IMR-90 (cell line): ENCODE data around the gene GSTT4. TPM values are rescaled to one million over a fixed set of nuclear protein-coding genes. Genes with fewer than 3 reads are reported as not detected.

Experiments used
- ATAC-seq: fragments of 200-7000 bp; cut with Tn5 transposase; 2 replicates; pipeline ENCODE4 v1.9.1; 2020; ENCODE audit warnings: low read depth, mild to moderate bottlenecking, moderate library complexity
- BruUV-seq: library from RNA; stranded (reverse); fragments of 400-500 nt; replicated peaks from 2 replicates; lab custom pipeline; 2021; lab: Mats Ljungman, UMichigan
- CTCF ChIA-PET: fragments of 300-600 bp; formaldehyde crosslinking; extraction: SDS; loops from one replicate; lab custom pipeline; 2021; ENCODE audit warnings: antibody characterized with exemption; lab: Yijun Ruan, JAX
- POLR2A ChIA-PET: fragments of 300-600 bp; sonication (Branson Sonifier 250); formaldehyde crosslinking; loops from one replicate; lab custom pipeline; 2022; ENCODE audit warnings: antibody characterized with exemption; ENCODE audit not compliant: unreplicated experiment; lab: Charles Lee
- DNase-seq: peaks from one replicate; pipeline ENCODE4 v3.0.0; 2013
- H2AFZ ChIP-seq: replicated peaks from 2 replicates; pipeline ENCODE3; 2013; ENCODE audit warnings: low read length, mild to moderate bottlenecking; ENCODE audit not compliant: poor library complexity
- H2AK5ac ChIP-seq: 2 replicates; pipeline ENCODE4 v1.6.1; 2013; ENCODE audit warnings: low read depth, low read length, inconsistent platforms
- H2AK9ac ChIP-seq: replicated peaks from 2 replicates; pipeline ENCODE3; 2013; ENCODE audit warnings: mild to moderate bottlenecking, low read depth, low read length, moderate library complexity; ENCODE audit not compliant: poor library complexity
- H2BK120ac ChIP-seq: 2 replicates; pipeline ENCODE4 v1.6.1; 2013; ENCODE audit warnings: low read depth, low read length, inconsistent platforms
- H2BK15ac ChIP-seq: 3 replicates; pipeline ENCODE4 v1.6.1; 2013; ENCODE audit warnings: low read depth, low read length, inconsistent platforms
- H2BK20ac ChIP-seq: 2 replicates; pipeline ENCODE4 v1.6.1; 2013; ENCODE audit warnings: low read depth, mild to moderate bottlenecking, inconsistent platforms, low read length, moderate library complexity
- H2BK5ac ChIP-seq: 2 replicates; pipeline ENCODE4 v1.6.1; 2013; ENCODE audit warnings: mild to moderate bottlenecking, low read depth, low read length, inconsistent platforms; ENCODE audit not compliant: poor library complexity, severe bottlenecking
- H3K14ac ChIP-seq: replicated peaks from 2 replicates; pipeline ENCODE4 v1.6.1; 2013; ENCODE audit warnings: low read depth, low read length, inconsistent platforms
- H3K18ac ChIP-seq: 2 replicates; pipeline ENCODE4 v1.6.1; 2013; ENCODE audit warnings: low read depth, low read length, control low read depth
- H3K23ac ChIP-seq: 2 replicates; pipeline ENCODE4 v1.6.1; 2013; ENCODE audit warnings: low read depth, low read length, inconsistent platforms
- H3K27ac ChIP-seq: 2 replicates; pipeline ENCODE4 v1.5.1; 2013; ENCODE audit warnings: mild to moderate bottlenecking, control low read depth, low read length; ENCODE audit not compliant: insufficient read depth
- H3K27me3 ChIP-seq: 2 replicates; pipeline ENCODE4 v1.6.1; 2013; ENCODE audit warnings: low read length; ENCODE audit not compliant: control insufficient read depth, insufficient read depth
- H3K36me3 ChIP-seq: 2 replicates; pipeline ENCODE4 v1.6.1; 2013; ENCODE audit warnings: low read length, mixed read lengths; ENCODE audit not compliant: control insufficient read depth, insufficient read depth
- H3K4ac ChIP-seq: 2 replicates; pipeline ENCODE4 v1.6.1; 2013; ENCODE audit warnings: low read depth, low read length, inconsistent platforms
- H3K4me1 ChIP-seq: 2 replicates; pipeline ENCODE4 v1.6.1; 2013; ENCODE audit warnings: low read length, mixed read lengths; ENCODE audit not compliant: control insufficient read depth, insufficient read depth
- H3K4me2 ChIP-seq: 2 replicates; pipeline ENCODE4 v1.6.1; 2013; ENCODE audit warnings: low read depth, mild to moderate bottlenecking, control low read depth, low read length, moderate library complexity
- H3K4me3 ChIP-seq: 2 replicates; pipeline ENCODE4 v1.5.1; 2013; ENCODE audit warnings: low read depth, mild to moderate bottlenecking, control low read depth, low read length, moderate library complexity; ENCODE audit not compliant: insufficient read depth
- H3K56ac ChIP-seq: 2 replicates; pipeline ENCODE4 v1.6.1; 2013; ENCODE audit warnings: low read length, inconsistent platforms; ENCODE audit not compliant: insufficient read depth; ENCODE audit errors: extremely low read depth
- H3K79me1 ChIP-seq, 2 experiments: 2 replicates each; pipeline ENCODE4 v1.6.1; 2013; ENCODE audit warnings: low read length in 2 of 2, inconsistent platforms in 1 of 2, low read depth in 1 of 2
- H3K9ac ChIP-seq: 2 replicates; pipeline ENCODE4 v1.6.1; 2013; ENCODE audit warnings: low read depth, low read length, control low read depth
- H3K9me1 ChIP-seq: 2 replicates; pipeline ENCODE4 v1.6.1; 2013; ENCODE audit warnings: low read length, inconsistent platforms; ENCODE audit not compliant: insufficient read depth
- H3K9me3 ChIP-seq: 2 replicates; pipeline ENCODE4 v1.6.1; 2013; ENCODE audit warnings: low read length; ENCODE audit not compliant: control insufficient read depth, insufficient read depth
- H4K20me1 ChIP-seq: 2 replicates; pipeline ENCODE4 v1.6.1; 2013; ENCODE audit warnings: low read length, inconsistent platforms; ENCODE audit not compliant: insufficient read depth
- H4K5ac ChIP-seq: 2 replicates; pipeline ENCODE4 v1.6.1; 2013; ENCODE audit warnings: mild to moderate bottlenecking, low read depth, low read length, control low read depth
- H4K8ac ChIP-seq, 2 experiments: 2 replicates each; pipeline ENCODE4 v1.6.1; 2013; ENCODE audit warnings: low read depth in 2 of 2, low read length in 2 of 2, control low read depth in 1 of 2, inconsistent platforms in 1 of 2
- H4K91ac ChIP-seq: 2 replicates; pipeline ENCODE4 v1.6.1; 2013; ENCODE audit warnings: low read depth, low read length, inconsistent platforms; ENCODE audit not compliant: insufficient read depth
- CEBPB ChIP-seq: IDR thresholded peaks from 2 replicates; pipeline ENCODE4 v1.6.1; 2012; ENCODE audit warnings: low read depth, low read length, improper control_type of control experiment
- WGBS, 2 experiments: methylation state at CpG; one replicate each; pipeline versions ENCODE4 v1.1.5 to v1.1.7; 2013; ENCODE audit warnings: missing lambda C conversion rate in 2 of 2; ENCODE audit not compliant: insufficient read length in 1 of 2; ENCODE audit errors: extremely low coverage in 2 of 2; 5-methylcytosine and 5-hydroxymethylcytosine counted together
- dilution Hi-C: fragments of 300-500 bp; cut with HindIII; formaldehyde crosslinking; loops from one replicate; pipeline ENCODE4 v1.14.3; 2018; ENCODE audit warnings: low sequenced_read_pairs; ENCODE audit not compliant: unreplicated experiment
- in situ Hi-C: fragments of 300-500 bp; cut with MboI; formaldehyde crosslinking; loops from 3 replicates; pipeline ENCODE4 v1.14.3; 2019; ENCODE audit warnings: low sequenced_read_pairs, inconsistent platforms, mixed read lengths
- intact Hi-C: fragments of 100-400 bp; cut with micrococcal nuclease; formaldehyde crosslinking; loops from 2 replicates; pipeline ENCODE4 v1.10.0; 2022
- polyA plus RNA-seq, 3 experiments: library from polyadenylated mRNA; depleted of rRNA; stranded (reverse); fragments of >200 nt; gene quantifications; 2 replicates each; pipeline ENCODE4 v1.2.3, GENCODE V29; 2012; ENCODE audit warnings: low replicate concordance in 1 of 3
- total RNA-seq: library from RNA; depleted of rRNA; stranded (reverse); fragments of >200 nt; gene quantifications from 2 replicates; pipeline ENCODE4 v1.2.3, GENCODE V29; 2012
- TF ChIP-seq, protein P1 (sequence below): fragments of 150-350 bp; IDR thresholded peaks from 2 replicates; pipeline ENCODE4 v1.6.1; 2017; ENCODE audit warnings: mild to moderate bottlenecking, antibody characterized with exemption, low read length, low read depth
- TF ChIP-seq, protein P2 (sequence below): conservative IDR thresholded peaks from 2 replicates; pipeline ENCODE4 v1.5.1; 2012; ENCODE audit warnings: mild to moderate bottlenecking, low read depth, low read length, improper control_type of control experiment

The GSTT4 gene
- total and polyA plus RNA-seq, 2 of the 4 experiments (the other 2 are of a cell fraction) = not detected

DNA sequence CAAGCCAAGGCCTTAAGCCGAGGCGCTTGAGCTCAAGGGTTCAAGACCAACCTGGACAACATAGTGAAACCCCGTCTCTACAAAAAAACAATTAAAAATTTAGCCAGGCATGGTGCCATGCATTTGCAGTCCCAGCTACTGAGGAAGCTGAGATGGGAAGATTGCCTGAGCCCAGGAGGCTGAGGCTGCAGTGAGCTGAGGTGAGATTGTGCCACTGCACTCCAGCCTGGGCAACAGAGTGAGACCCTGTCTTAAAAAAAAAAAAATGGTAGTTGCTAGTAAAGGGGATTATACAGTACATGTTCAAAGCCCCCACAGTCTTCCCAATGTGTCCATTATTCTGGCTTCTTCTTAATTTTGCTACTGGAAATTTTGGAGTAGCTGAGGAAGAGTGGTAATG lies 24.1 kb upstream of the GSTT4 start:
- in situ Hi-C loops (no loop called here), intact Hi-C loops (no loop called here), dilution Hi-C loops (no loop called here)
- Histone ChIP-seq H3K9me3 (no peaks in the 10 kb centered on the region), H3K18ac (no peak overlapping the region), H3K36me3 (peaks cover 3% of the 10 kb centered on the region; the same call in 1 of the 2 replicates), H4K5ac (no peak overlapping the region), H3K4me2 (no peak overlapping the region), H3K4me3 (no peak overlapping the region), H3K27ac (no peak overlapping the region), H2AK5ac (no peak overlapping the region), H2AFZ (no peak overlapping the region), H3K79me1 (peaks cover 44 to 62% of the 10 kb centered on the region in 2 experiments), H3K14ac (no peak overlapping the region), H2BK15ac (no peak overlapping the region), H2BK20ac (no peak overlapping the region), H2BK120ac (no peak overlapping the region), H3K9me1 (peaks cover 3% of the 10 kb centered on the region; the same call in 1 of the 2 replicates), H4K91ac (no peak overlapping the region), H3K56ac (no peak overlapping the region), H3K4ac (no peak overlapping the region), H3K23ac (no peak overlapping the region), H3K4me1 (no peaks in the 10 kb centered on the region), H2BK5ac (no peak overlapping the region), H4K8ac (no peak overlapping the region), H3K27me3 (no peaks in the 10 kb centered on the region), H2AK9ac (no peak overlapping the region), H4K20me1 (peaks cover 23% of the 10 kb centered on the region), H3K9ac (no peak overlapping the region)
- no peak for ATAC-seq
- CTCF ChIA-PET = no interaction called here
- no TSS peak for BruUV-seq
- DNase-seq = no peak
- TF ChIP-seq, protein P1, sequence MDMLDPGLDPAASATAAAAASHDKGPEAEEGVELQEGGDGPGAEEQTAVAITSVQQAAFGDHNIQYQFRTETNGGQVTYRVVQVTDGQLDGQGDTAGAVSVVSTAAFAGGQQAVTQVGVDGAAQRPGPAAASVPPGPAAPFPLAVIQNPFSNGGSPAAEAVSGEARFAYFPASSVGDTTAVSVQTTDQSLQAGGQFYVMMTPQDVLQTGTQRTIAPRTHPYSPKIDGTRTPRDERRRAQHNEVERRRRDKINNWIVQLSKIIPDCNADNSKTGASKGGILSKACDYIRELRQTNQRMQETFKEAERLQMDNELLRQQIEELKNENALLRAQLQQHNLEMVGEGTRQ = no peak
- TF ChIP-seq, protein P2, sequence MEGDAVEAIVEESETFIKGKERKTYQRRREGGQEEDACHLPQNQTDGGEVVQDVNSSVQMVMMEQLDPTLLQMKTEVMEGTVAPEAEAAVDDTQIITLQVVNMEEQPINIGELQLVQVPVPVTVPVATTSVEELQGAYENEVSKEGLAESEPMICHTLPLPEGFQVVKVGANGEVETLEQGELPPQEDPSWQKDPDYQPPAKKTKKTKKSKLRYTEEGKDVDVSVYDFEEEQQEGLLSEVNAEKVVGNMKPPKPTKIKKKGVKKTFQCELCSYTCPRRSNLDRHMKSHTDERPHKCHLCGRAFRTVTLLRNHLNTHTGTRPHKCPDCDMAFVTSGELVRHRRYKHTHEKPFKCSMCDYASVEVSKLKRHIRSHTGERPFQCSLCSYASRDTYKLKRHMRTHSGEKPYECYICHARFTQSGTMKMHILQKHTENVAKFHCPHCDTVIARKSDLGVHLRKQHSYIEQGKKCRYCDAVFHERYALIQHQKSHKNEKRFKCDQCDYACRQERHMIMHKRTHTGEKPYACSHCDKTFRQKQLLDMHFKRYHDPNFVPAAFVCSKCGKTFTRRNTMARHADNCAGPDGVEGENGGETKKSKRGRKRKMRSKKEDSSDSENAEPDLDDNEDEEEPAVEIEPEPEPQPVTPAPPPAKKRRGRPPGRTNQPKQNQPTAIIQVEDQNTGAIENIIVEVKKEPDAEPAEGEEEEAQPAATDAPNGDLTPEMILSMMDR = no peak
- TF ChIP-seq CEBPB = no peak
- POLR2A ChIA-PET = no interaction called here
- WGBS, 2 experiments = no CpG with 5 or more reads among the region's 3 CpGs
